Thyroid gland (tissue), 4 donors: ENCODE measurements around the gene NBPF4.
"Not testable (repeated sequence)": the region's sequence is repeated elsewhere in the genome, so short reads cannot be mapped to it uniquely, and the experiment has no call there.

ENCODE experiments used
- POLR2A ChIP-seq, 2 donors: fragments of 450-650 bp; IDR thresholded peaks; one replicate each; pipeline ENCODE4 v1.6.1; 2017; ENCODE audit warnings: antibody characterized with exemption in 2 of 2, mild to moderate bottlenecking in 2 of 2, moderate library complexity in 1 of 2
- TF ChIP-seq, protein P1 (sequence below), 6 experiments: fragments of 200-600 bp in 3 of 6; fragments of 450-650 bp in 3 of 6; sonication (generic) in 3 of 6; IDR thresholded peaks; one replicate each; pipeline ENCODE4 v1.5.1; 2016 to 2019; ENCODE audit warnings: antibody characterized with exemption in 6 of 6, mild to moderate bottlenecking in 2 of 6, inconsistent platforms in 1 of 6, moderate library complexity in 1 of 6

DNA sequence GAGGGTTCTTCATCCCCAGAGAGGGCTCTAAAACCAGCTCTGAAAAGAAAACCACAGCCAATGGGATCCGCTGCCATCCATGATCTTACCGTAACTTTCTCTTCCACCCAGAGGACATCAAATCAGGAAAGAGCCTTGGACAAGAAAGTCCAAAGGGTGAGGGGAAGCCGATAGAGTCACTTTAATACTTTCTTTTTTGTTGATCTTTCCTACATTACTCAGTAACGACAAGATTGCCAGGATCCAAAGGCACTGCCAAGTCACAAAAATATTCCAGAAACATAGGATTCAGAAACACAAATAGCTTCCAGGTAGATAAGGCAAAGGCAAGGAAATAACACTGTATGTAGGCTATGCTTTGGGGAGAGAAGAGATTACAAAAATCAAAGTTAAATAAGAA is 17.0 kb downstream of the NBPF4 start:
- TF ChIP-seq, protein P1, sequence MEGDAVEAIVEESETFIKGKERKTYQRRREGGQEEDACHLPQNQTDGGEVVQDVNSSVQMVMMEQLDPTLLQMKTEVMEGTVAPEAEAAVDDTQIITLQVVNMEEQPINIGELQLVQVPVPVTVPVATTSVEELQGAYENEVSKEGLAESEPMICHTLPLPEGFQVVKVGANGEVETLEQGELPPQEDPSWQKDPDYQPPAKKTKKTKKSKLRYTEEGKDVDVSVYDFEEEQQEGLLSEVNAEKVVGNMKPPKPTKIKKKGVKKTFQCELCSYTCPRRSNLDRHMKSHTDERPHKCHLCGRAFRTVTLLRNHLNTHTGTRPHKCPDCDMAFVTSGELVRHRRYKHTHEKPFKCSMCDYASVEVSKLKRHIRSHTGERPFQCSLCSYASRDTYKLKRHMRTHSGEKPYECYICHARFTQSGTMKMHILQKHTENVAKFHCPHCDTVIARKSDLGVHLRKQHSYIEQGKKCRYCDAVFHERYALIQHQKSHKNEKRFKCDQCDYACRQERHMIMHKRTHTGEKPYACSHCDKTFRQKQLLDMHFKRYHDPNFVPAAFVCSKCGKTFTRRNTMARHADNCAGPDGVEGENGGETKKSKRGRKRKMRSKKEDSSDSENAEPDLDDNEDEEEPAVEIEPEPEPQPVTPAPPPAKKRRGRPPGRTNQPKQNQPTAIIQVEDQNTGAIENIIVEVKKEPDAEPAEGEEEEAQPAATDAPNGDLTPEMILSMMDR (IDR thresholded peaks at IDR 0.05) = not testable (repeated sequence)
- not testable (repeated sequence) for TF ChIP-seq POLR2A (IDR thresholded peaks at IDR 0.05)
